ENCODE data around the gene KRTAP10-4. TPM values are rescaled to one million over a fixed set of nuclear protein-coding genes. Genes with fewer than 3 reads are reported as not detected.

Gene KRTAP10-4
- total RNA-seq, 4 donors from 2014 or later, result not detected

GRCh38 chr21:44613386-44614155 lies 40.0 kb downstream of the KRTAP10-4 start:
- no peaks in the 10 kb centered on the region for H3K36me3 ChIP-seq
- no peak for ATAC-seq
- TF ChIP-seq CTCF (IDR thresholded peaks at IDR 0.05), result no peak
- TF ChIP-seq POLR2A (IDR thresholded peaks at IDR 0.05), result no peak
- TF ChIP-seq POLR2AphosphoS5 (IDR thresholded peaks at IDR 0.05), result no peak
- TF ChIP-seq EP300 (IDR thresholded peaks at IDR 0.05), result no peak
- H3K4me1 ChIP-seq, result no peaks in the 10 kb centered on the region
- WGBS, 2 donors (ENCODE audit: low coverage in 1 of 2), result 74 to 90% methylated on average over 2 to 5 of the region's 26 CpGs
- peaks cover 0 to 37% (median 0%) of the 10 kb centered on the region in 3 donors for H3K9me3 ChIP-seq
- peaks cover 72% of the 10 kb centered on the region for H3K27me3 ChIP-seq
- H3K27ac ChIP-seq, result no peak overlapping the region
- no peak overlapping the region for H3K4me3 ChIP-seq

DNA sequence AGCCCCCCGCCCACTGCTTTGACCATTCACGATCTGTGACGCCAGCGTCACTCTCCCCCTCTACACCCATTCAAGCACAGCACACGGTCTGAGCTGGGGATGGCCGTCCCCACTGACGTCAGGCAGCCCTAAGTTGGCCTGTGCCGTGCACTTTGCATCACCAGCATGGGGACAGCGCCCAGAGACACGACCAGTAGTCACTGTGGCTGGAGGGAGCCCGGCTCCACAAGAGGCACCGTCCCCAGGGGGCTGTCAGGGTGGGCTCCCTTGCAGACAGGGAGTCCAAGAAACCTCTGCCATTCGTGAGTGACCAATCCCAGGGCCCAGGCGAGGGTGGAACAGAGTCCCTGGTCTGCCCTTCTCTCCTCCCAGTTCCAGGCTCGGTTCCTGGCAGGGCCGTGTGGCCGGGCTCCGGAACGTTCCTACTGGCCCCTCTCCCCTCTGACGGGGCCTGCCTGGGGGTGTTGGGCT lies 40.7 kb downstream of the KRTAP10-4 start:
- WGBS, 2 donors (ENCODE audit: low coverage in 1 of 2), result no CpG with 5 or more reads among the region's 20 CpGs
- H3K27ac ChIP-seq, result no peak overlapping the region
- no peak for ATAC-seq

GRCh38 chr21:44614961-44615391 lies 41.4 kb downstream of the KRTAP10-4 start:
- peaks cover 0 to 37% (median 0%) of the 10 kb centered on the region in 3 donors for H3K9me3 ChIP-seq
- no peaks in the 10 kb centered on the region for H3K4me1 ChIP-seq
- ATAC-seq, result no peak
- H3K27ac ChIP-seq, result no peak overlapping the region
- peaks cover 72% of the 10 kb centered on the region for H3K27me3 ChIP-seq
- no peak overlapping the region for H3K4me3 ChIP-seq
- H3K36me3 ChIP-seq, result no peaks in the 10 kb centered on the region
- no peak for TF ChIP-seq POLR2AphosphoS5 (IDR thresholded peaks at IDR 0.05)
- no peak for TF ChIP-seq EP300 (IDR thresholded peaks at IDR 0.05)
- no peak for TF ChIP-seq POLR2A (IDR thresholded peaks at IDR 0.05)
- 74 to 92% methylated on average over 3 to 16 of the region's 28 CpGs for WGBS, 2 donors (ENCODE audit: low coverage in 1 of 2)

More for the DNA sequence above, 40.7 kb downstream of the KRTAP10-4 start:
- Histone ChIP-seq H3K4me3 (no peak overlapping the region), H3K27me3 (peaks cover 72% of the 10 kb centered on the region), H3K9me3 (peaks cover 0 to 36% (median 0%) of the 10 kb centered on the region in 3 donors), H3K36me3 (no peaks in the 10 kb centered on the region), H3K4me1 (no peaks in the 10 kb centered on the region)
- TF ChIP-seq EP300 (IDR thresholded peaks at IDR 0.05) (no peak), CTCF (IDR thresholded peaks at IDR 0.05) (no peak), POLR2A (IDR thresholded peaks at IDR 0.05) (no peak), POLR2AphosphoS5 (IDR thresholded peaks at IDR 0.05) (no peak)

- Histone ChIP-seq H3K36me3 (no peaks in the 10 kb centered on the region), H3K9me3 (peaks cover 0 to 35% (median 0%) of the 10 kb centered on the region in 3 donors), H3K27ac (no peak overlapping the region), H3K4me3 (no peak overlapping the region), H3K4me1 (no peaks in the 10 kb centered on the region), H3K27me3 (peaks cover 67% of the 10 kb centered on the region)
- no peak for TF ChIP-seq CTCF (IDR thresholded peaks at IDR 0.05)
- WGBS, 2 donors (ENCODE audit: low coverage in 1 of 2), result 74 to 78% methylated on average over 1 to 4 of the region's 8 CpGs
- ATAC-seq, result no peak
Measured at GRCh38 chr21:44615466-44615865, 41.9 kb downstream of the KRTAP10-4 start.

- H3K27me3 ChIP-seq, result peaks cover 64% of the 10 kb centered on the region
- H3K4me3 ChIP-seq, result no peak overlapping the region
- H3K36me3 ChIP-seq, result no peaks in the 10 kb centered on the region
- WGBS, 2 donors (ENCODE audit: low coverage in 1 of 2), result 40 to 54% methylated on average over 3 to 4 of the region's 17 CpGs
- H3K4me1 ChIP-seq, result no peaks in the 10 kb centered on the region
- TF ChIP-seq POLR2A (IDR thresholded peaks at IDR 0.05) (no peak), POLR2AphosphoS5 (IDR thresholded peaks at IDR 0.05) (no peak), EP300 (IDR thresholded peaks at IDR 0.05) (no peak), CTCF (IDR thresholded peaks at IDR 0.05) (no peak)
- no peak for ATAC-seq
- peaks cover 0 to 29% (median 0%) of the 10 kb centered on the region in 3 donors for H3K9me3 ChIP-seq
- H3K27ac ChIP-seq, result no peak overlapping the region
Measured at GRCh38 chr21:44615911-44616590, 42.5 kb downstream of the KRTAP10-4 start.
